Measurements from ENCODE around the gene UBE2L6.
A peak's percentile ranks its signal among the peaks of the same experiment; 100 is the strongest.

UBE2L6 gene

DNA sequence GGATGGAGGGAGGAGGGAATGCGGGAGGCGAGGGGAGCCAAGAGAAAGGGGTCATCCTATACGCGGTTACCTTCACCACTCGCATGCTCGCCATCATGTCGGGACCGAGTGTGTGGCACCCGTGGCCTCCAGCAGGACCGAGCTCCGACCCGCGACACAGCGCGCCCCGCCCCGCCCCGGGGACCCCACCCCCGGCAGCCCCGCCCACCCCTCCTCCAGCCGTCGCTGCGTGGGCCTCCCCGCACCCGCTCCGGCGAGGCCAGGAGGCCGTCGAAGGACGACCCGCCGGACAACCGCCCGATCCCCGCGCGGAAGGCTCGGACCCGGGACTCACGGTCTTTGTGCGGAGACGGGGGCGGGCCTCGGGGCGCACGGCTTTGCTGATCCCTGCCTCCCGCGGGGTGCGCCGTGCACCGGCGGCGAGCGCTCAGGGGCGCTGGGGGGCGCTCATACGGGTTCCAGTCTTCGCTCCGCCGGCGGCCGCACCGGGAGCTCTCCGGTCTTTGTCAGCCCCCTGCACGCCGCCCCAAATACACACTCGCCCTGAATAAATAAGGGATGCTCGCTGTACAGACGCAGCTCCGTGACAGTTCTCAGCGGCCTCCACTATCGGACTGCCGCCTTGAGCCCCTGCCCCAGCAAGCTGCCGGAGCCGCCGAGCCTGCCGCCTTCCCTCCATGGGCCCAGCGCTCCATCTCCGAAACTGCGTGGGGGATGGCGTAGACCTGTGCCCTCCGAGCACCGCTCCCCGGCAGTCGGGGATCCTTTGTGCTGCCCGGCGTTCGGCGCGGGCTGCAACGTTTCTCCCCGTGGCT, at the start of gene UBE2L6:
Gene UBE2L6 (minus strand): TSS at position 158 of the 815 bp plus-strand sequence. CDS start 61 bp downstream, at position 97.
- DNase-seq: peak; percentile 70

DNA sequence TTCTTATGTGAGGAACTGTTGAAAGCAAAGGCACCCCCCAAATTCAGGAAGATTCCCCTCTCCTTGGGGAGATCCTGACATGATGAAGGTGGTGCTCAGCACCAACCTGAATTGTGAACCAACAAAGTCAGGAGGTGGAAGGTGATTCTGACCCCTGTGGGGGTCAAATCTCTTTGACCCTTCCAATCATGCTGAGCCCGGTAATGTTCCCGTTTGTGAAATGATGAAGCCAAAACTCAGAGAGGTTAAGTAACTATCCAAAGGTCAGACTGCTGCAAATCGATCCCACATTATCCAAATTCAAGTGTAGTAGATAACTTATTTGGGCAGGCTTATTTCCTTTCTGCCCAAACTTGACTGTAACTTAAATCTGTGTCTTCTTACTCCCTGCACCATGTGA, 49.1 kb upstream of the UBE2L6 start:
- DNase-seq: no peak

DNA sequence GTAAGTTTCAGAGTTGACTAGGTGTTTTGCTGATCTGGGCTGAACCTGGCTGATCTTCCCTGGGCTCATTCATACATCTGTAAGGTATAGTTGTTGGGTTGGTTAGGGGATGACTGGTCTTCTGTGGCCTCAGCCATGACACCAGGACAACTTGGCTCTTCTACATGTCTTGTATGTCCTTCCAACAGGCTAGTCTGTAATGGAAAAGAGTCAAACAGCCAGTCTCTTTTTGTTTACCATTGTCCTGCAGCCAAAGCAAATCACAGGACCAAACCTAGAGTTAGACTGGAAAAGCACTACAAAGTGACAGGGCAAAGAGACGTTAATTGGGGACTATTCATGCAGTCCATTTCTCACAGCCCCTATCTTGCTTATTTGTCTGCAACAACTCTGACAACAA, 47.8 kb upstream of the UBE2L6 start:
- DNase-seq: no peak

DNA sequence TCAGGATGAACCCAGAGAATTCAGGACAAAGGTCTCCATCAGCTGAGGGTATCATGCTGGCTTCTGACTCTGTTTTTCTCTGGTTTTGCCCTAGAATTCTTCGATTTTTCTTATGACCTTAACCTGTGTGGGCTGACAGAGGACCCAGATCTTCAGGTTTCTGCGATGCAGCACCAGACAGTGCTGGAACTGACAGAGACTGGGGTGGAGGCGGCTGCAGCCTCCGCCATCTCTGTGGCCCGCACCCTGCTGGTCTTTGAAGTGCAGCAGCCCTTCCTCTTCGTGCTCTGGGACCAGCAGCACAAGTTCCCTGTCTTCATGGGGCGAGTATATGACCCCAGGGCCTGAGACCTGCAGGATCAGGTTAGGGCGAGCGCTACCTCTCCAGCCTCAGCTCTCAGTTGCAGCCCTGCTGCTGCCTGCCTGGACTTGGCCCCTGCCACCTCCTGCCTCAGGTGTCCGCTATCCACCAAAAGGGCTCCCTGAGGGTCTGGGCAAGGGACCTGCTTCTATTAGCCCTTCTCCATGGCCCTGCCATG, 46.8 kb upstream of the UBE2L6 start:
- no peak for DNase-seq

DNA sequence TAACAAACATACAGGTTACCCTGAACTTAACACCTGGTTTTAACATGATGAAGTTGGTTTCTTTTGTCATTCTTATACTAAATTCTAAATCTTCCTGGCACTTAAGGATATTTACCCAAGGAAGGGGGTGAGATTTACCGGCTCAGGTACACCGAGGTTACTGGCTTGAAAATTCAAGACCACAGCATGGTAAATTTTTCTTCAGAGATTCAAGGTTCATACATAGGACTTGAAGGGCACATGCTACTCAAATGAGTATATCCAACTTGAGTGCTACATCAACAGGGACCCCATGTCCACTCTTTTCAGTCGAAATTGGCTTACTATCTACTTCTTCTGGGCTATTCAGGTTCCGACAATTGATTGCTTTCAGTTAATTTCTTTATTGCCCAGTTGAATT, 42.7 kb upstream of the UBE2L6 start:
- DNase-seq: no peak

DNA sequence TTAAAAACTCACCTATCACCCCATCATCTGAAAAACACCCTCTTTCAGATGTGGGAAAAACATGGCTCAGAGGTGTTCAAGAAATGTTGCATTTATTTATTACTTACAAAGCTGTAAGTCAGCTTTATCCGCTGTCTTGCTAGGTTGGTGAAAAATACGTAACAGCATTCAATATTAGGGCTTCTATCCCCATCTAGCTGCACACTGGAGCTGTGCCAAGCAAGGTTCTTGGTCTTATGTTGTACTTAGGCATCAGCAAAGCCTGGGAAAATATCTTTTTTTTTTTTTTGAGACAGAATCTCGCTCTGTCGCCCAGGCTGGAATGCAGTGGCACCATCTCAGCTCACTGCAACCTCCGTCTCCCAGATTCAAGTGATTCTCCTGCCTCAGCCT, 37.6 kb upstream of the UBE2L6 start:
- DNase-seq: no peak

DNA sequence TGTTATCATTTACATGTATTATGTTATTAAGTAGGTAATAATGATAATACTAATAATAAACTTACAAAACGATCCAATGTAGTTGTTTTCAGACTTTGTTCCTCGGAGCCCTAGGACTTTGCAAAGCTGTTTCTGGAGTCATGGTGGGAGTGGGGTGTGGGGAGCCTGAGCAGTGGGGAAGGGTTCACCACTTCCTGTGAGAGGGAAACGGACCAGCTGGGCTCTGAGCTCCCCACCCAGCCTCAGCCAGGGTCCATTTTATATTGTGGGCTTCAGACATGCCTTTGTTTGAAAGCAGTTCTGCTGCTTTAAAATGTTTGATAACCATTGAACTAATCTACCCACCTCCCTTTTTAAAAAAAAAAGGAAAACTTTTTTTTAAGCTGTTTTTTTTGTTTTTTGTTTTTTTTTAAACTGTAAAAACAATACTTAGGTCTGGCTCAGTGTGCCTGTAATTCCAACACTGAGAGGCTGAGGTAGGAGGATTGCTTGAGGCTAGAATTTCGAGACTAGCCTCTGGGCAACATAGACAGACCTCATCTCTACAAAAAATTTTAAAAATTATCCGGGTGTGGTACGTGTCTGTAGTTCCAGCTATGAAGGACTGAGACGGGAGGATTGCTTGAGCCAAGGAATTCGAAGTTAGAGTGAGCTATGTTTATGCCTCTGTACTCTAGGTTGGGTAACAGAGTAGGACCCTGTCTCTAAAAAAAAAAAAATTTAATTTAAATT, 37.0 kb upstream of the UBE2L6 start:
- DNase-seq: no peak

DNA sequence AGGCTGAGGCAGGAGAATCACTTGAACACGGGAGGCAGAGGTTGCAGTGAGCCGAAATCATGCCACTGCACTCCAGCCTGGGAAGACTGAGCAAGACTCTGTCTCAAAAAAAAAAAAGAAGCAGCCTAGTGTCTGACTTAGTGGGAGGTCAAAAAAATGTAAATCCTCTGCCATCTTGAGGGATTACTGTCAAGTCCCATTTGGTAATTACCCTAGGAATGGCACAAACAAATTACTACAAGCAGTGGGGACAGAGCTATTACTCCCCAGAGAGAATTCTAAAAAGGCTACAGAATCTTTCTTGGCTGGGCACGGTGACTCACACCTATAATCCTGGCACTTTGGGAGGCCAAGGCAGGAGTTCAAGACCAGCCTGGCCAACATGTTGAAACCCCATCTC, 33.8 kb upstream of the UBE2L6 start:
- no peak for DNase-seq

DNA sequence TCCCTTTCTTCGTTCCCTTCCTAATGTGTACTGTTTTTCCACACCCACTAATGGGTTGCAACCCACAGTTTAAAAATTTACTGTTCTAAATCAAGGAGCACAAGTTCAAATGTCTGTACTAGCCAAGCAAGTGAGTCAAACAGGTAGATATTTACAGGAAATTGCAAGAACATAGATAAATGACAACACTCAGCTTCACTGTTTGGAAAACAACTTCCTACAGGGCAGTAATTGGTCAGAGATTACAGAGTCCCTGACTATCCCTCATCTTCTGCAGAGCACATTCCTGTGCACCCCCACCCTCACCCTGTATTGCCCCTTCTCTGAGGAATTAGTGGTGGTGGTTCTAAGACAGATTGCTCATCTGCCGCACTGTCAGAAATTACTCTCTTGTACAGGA, 31.9 kb upstream of the UBE2L6 start:
- no peak for DNase-seq

DNA sequence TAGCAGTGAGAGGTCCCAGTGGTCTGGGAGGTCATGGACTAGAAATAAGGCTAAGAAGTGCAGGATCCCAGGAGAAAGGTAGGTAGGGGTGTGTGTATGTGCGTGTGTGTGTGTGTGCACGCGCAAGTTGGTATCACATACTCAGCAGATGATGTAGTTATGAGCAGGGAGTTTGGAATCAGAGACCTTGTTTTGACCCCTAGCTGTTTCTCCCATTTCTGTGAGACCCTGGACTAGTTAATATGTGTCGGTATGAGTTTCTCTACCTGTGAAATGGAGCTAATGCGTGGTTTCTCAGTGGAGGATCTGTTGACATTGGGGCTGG, 31.3 kb upstream of the UBE2L6 start:
- DNase-seq: no peak

DNA sequence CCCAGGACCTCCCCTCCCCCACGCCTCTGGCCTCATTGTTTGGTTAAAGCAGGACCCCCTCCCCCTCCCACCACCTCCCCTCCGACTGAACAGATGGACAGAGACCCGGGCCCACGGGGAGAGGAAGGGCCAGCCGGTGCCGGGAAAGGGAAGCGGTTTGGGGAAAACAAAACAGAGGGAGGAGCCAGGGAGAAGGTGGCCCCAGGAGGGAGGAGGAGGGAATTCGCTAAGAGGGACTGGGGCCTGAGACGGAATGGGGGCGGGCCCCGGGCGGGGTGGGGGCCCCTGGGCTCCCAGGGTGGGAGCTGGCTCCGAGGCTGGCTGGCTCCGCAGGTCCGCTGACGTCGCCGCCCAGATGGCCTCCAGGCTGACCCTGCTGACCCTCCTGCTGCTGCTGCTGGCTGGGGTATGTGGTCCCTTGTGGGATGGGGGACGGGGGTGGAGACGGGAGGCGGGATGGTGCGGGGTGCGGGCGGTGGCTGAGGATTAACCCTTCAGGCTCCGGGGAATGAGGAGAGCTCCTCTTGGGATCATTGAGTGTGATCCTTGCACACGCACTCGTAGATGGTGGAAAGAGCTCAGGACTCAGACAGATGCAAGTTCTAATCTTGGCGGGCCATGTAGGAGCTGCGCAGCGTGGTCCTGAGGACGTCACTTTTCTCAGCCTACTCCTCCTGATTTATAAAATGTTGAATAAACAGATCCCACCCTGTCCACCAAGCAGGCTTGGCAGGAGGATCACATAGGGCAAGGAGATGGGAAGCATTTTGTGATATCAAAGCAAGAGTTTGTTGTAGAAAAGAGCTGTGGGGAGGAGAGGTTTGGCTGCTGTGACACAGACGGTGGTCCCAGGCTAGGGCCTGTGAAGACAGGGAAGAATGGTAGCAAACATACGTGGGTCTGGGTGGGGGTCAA, 30.7 kb upstream of the UBE2L6 start:
- DNase-seq: peak; percentile 57

DNA sequence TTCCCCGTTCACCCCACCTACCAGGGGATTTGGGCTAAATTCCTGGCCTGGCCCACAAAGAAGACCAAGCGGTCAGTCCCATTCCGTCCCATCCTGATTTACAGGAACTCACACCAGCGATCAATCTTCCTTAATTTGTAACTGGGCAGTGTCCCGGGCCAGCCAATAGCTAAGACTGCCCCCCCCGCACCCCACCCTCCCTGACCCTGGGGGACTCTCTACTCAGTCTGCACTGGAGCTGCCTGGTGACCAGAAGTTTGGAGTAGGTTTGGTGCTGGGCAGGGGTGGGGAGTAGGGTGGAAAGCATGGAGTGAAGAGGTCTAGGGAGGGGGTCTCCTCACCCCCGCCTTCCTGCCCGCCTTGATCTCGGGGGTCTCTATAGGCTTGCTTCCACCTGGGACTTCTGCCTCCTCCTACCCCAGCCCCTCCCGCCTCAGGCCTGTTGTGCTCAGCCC, 30.0 kb upstream of the UBE2L6 start, which contains the start of gene SERPING1:
Gene SERPING1 (plus strand): TSS at position 225 of the 455 bp plus-strand sequence. CDS start 586 bp downstream, outside the sequence.
- no peak for DNase-seq

DNA sequence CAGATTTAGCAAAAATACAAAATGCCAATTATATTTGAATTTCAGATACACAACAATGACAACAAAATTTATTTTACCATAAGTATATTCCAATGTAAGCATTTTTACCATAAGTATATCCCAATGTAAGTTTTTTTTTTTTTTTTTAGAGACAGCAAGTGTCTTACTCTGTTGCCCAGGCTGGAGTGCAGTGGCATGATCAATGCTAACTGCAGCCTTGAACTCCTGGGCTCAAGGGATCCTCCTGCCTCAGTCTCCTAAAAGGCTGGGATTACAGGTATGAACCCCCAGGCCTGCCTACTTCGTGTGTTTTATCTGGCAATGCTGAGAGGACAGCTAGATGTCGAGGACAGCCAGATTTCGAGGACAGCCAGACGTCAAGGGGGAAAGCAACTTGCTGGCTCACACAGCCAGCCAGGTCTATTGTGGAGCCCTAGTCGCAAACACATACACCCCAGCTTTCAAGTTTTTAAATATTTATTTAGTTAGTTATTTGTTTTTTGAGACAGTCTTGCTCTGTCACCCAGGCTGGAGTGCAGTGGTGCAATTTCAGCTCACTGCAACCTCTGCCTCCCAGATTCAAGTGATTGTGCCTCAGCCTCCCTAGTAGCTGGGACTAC, 28.9 kb upstream of the UBE2L6 start:
- no peak for DNase-seq

DNA sequence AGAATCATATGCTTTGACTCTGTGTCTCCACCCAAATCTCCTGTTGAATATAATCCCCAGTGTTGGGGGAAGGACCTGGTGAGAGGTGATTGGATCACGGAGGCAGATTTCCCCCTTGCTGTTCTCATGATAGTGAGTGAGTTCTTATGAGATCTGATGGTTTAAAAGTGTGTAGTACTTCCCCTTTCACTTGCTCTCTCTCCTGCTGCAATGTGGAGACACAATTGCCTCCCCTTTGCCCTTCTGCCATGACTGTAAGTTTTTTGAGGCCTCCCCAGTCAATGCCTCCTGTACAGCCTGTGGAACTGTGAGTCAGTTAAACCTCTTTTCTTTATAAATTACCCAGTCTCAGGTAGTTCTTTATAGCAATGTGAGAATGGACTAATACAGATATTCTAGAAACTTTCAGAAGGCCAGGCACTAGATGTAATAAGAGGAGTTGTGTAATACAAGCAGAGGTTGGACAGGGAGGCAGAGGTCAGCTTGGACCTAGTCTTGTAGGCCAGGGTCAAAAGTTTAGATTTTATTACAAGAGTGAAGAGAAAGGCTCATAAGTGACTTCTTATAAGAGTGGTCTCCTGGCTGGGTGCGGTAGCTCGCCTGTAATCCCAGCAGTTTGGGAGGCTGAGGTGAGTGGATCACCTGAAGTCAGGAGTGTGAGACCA, 20.7 kb upstream of the UBE2L6 start:
- DNase-seq: no peak

DNA sequence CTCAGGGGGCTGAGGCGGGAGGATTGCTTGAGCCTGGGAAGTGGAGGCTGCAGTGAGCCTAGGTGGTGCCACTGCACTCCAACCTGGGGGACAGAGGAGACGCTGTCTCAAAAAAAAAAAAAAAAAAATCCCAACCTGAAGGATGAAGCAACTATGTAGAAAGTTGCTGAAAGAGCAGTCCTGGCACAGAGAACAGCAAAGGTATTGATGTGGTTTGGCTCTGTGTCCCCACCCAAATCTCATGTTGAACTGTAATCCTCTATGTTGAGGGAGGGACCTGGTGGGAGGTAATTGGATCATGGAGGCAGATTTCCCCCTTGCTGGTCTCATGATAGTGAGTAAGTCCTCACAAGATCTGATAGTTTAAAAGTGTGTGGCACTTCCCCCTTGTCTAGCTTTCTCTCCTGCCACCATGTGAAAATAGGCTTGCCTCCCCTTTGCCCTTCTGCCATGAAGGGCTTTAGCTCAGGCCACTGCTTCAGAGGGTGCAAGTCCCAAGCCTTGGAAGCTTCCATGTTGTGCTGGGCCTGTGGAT, 19.3 kb upstream of the UBE2L6 start:
- DNase-seq: no peak

DNA sequence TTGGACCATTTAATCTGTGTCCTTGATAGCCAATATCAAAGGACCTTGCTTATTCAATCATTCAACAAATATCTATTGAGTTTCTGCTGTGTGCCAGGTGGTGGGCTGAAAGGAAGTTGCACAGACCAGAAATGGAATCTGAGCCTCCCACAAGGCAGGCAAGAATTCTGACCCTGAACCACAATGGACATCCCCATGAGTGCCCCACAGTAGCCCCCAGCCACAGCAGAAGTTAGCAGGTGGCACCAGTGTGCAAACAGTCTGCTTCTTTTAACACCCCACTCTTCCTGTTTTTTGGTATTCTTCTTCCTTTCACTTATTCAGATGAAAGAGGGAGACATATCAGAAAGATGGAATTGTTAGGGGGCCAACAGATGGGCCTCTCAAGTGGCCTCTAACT, 17.8 kb upstream of the UBE2L6 start:
- no peak for DNase-seq

DNA sequence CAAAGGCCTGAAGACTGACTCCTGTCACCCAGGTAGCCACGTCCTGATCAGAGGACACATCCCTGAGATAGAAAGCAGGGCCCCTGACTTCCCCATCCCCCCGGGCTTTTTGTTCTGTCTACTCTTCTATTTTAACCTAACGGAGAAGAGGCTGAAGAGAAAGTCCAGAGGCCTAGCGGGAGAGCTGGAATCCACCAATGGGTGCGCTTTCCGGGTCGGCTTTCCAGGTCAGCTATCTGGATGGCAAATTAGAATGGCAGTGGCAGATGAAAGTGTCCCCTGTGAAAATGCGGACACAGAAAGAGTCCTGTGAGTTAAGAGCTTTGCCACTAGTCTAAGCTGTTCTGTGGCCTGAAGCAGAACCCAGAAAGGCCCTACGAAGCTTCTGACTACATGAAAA, 16.9 kb upstream of the UBE2L6 start:
- DNase-seq: no peak

DNA sequence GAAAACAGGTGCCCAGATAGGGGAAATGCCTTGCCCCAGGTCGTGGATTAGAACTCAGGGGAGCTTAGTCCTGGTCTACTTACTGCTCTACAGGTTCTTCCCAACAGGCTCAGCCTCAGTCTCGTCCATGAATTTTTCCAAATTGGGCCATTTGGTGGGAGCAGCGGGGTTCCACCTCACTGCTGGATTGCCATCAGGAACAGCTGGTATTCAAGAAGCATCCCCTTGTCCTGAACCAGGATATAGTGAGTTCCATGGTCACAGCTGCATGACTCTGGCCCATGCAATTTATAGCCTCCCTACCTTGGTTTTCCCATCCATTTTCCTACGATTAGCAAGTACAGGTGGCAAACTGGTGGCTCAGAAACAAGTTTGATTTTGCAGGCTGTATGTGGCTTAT, 6.6 kb upstream of the UBE2L6 start:
- no peak for DNase-seq

DNA sequence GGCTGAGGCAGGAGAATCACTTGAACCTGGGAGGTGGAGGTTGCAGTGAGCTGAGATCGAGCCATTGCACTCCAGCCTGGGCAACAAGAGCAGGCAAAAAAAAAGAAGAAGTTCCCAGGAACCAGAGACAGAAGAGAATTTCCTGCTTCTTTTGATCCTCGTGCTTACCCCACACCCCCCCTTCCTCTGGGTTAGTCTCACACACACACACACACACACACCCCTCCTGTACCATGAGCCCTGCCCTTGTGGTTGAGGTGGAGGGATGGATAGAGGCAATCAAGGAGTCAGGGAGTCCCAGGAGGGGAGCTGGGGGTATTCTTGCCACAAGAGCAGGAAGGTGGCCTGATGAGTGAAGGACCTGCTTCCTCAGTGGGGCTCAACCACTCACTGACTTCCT, 4.1 kb upstream of the UBE2L6 start:
- no peak for DNase-seq

DNA sequence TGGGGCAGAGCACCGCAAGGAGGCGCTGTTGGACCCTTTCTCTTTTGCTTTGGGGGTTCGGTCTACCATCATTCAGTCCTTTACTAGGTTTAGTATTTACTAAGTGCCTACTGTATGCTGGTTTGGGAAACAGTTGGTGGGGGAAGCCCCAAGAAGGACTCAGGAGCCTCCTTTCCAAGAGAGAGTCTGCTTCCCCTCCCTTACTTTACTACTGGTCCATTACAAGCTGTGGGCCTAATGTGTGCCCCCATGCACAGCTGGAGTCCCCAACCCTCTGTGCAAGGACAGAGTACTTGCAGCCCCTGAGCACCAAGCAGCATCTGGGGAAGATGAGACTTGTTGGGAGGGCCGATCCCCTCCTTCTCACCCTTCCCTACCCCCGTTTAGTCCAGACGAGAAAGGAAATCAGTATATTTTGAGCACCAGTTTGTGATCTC, 876 bp upstream of the UBE2L6 start:
- no peak for DNase-seq

DNA sequence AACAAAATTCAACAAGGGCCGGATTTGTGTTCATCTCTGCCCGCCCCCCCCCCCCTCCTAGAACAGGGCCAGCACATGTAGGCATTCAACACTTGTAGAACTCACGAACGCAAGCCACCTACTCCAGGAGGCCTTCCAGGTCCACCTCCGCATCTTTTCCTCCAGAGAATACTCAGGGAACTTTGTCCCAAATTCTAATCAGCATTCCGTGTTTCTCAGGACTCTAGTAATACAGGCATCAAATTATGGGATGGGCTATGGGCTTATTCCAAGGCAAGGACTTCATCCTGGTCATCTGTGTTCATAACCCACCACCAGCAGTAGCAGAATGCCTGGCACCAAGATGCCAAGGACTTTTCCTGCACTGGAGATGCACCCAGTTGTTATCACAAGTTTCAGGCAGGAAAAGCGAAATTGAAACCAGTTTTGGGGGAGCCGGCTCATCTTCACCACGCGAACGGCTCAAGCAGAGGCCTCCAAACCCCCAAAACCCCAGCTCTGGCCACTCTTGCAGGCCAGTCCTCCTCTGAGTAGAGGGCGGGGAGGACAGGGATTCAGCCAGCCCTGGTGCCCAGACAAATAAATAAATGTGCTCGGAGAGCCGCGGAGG, 462 bp downstream of the UBE2L6 start:
- DNase-seq: no peak

All from NCI-H69 (cell line).